ENCODE measurements around the gene C1orf53.

The C1orf53 gene

GRCh38 chr1:197917805-197918651, 15.6 kb downstream of the C1orf53 start:
- Histone ChIP-seq H3K4me3 (ENCODE audit: low read length) (peak overlapping the region; percentile 69), H2AFZ (ENCODE audit: low read length) (peak overlapping the region; percentile 72), H4K20me1 (ENCODE audit: insufficient read depth, low read length) (no peaks in the 10 kb centered on the region), H3F3A (ENCODE audit: insufficient read depth, low read length) (no peaks in the 10 kb centered on the region), H3K9ac (ENCODE audit: low read length) (no peak overlapping the region; the same call in 1 of the 2 replicates), H3K27ac (ENCODE audit: low read length) (no peak overlapping the region), H3K27me3 (replicated peaks; ENCODE audit: insufficient read depth, low read length) (peaks cover 69% of the 10 kb centered on the region), H3K4me1 (ENCODE audit: low read length) (no peaks in the 10 kb centered on the region), H3K79me2 (ENCODE audit: low read length) (no peaks in the 10 kb centered on the region), H3K36me3 (replicated peaks; ENCODE audit: insufficient read depth, low read length) (no peaks in the 10 kb centered on the region), H3K9me2 (replicated peaks; ENCODE audit: insufficient read depth, low read length) (no peaks in the 10 kb centered on the region), H3K4me2 (ENCODE audit: low read depth, low read length) (peak overlapping the region; percentile 93), H3K9me3 (replicated peaks; ENCODE audit: insufficient read depth, low read length) (no peaks in the 10 kb centered on the region)
- peak; percentile 23 for DNase-seq
- TF ChIP-seq EZH2phosphoT487 (IDR thresholded peaks at IDR 0.05; ENCODE audit: low read length) = no peak
- TF ChIP-seq EZH2 (optimal IDR thresholded peaks at IDR 0.05; ENCODE audit: low read depth, low read length) = peak; percentile 64

GRCh38 chr1:197918807-197919345, 16.4 kb downstream of the C1orf53 start:
- Histone ChIP-seq H3K4me1 (ENCODE audit: low read length) (no peaks in the 10 kb centered on the region), H3K27ac (ENCODE audit: low read length) (no peak overlapping the region), H3K4me2 (ENCODE audit: low read depth, low read length) (peak overlapping the region; percentile 35; the same call in 1 of the 2 replicates), H3K4me3 (ENCODE audit: low read length) (peak overlapping the region; percentile 69; the same call in 1 of the 2 replicates), H3F3A (ENCODE audit: insufficient read depth, low read length) (no peaks in the 10 kb centered on the region), H3K27me3 (replicated peaks; ENCODE audit: insufficient read depth, low read length) (peaks cover 61% of the 10 kb centered on the region), H3K9ac (ENCODE audit: low read length) (no peak overlapping the region), H3K9me3 (replicated peaks; ENCODE audit: insufficient read depth, low read length) (no peaks in the 10 kb centered on the region), H3K9me2 (replicated peaks; ENCODE audit: insufficient read depth, low read length) (no peaks in the 10 kb centered on the region), H3K36me3 (replicated peaks; ENCODE audit: insufficient read depth, low read length) (no peaks in the 10 kb centered on the region), H4K20me1 (ENCODE audit: insufficient read depth, low read length) (no peaks in the 10 kb centered on the region), H3K79me2 (ENCODE audit: low read length) (no peaks in the 10 kb centered on the region), H2AFZ (ENCODE audit: low read length) (no peak overlapping the region)
- DNase-seq = no peak
- TF ChIP-seq CTCF (IDR thresholded peaks at IDR 0.05; ENCODE audit: low read length) = no peak
- TF ChIP-seq EZH2 (optimal IDR thresholded peaks at IDR 0.05; ENCODE audit: low read depth, low read length) = no peak
- TF ChIP-seq EZH2phosphoT487 (IDR thresholded peaks at IDR 0.05; ENCODE audit: low read length) = no peak

GRCh38 chr1:197919346-197920066, 17.1 kb downstream of the C1orf53 start:
- Histone ChIP-seq H2AFZ (ENCODE audit: low read length) (no peak overlapping the region), H3K27ac (ENCODE audit: low read length) (no peak overlapping the region), H3K79me2 (ENCODE audit: low read length) (no peaks in the 10 kb centered on the region), H3K9me2 (replicated peaks; ENCODE audit: insufficient read depth, low read length) (no peaks in the 10 kb centered on the region), H3K4me2 (ENCODE audit: low read depth, low read length) (peak overlapping the region; percentile 35; the same call in 1 of the 2 replicates), H3K4me1 (ENCODE audit: low read length) (no peaks in the 10 kb centered on the region), H3K4me3 (ENCODE audit: low read length) (no peak overlapping the region; the same call in 1 of the 2 replicates), H4K20me1 (ENCODE audit: insufficient read depth, low read length) (no peaks in the 10 kb centered on the region), H3K27me3 (replicated peaks; ENCODE audit: insufficient read depth, low read length) (peaks cover 55% of the 10 kb centered on the region), H3K9me3 (replicated peaks; ENCODE audit: insufficient read depth, low read length) (no peaks in the 10 kb centered on the region), H3K9ac (ENCODE audit: low read length) (no peak overlapping the region), H3K36me3 (replicated peaks; ENCODE audit: insufficient read depth, low read length) (no peaks in the 10 kb centered on the region), H3F3A (ENCODE audit: insufficient read depth, low read length) (no peaks in the 10 kb centered on the region)
- TF ChIP-seq EZH2phosphoT487 (IDR thresholded peaks at IDR 0.05; ENCODE audit: low read length) = no peak
- TF ChIP-seq CTCF (IDR thresholded peaks at IDR 0.05; ENCODE audit: low read length) = no peak
- TF ChIP-seq EZH2 (optimal IDR thresholded peaks at IDR 0.05; ENCODE audit: low read depth, low read length) = no peak
- DNase-seq = no peak

Measured in MM.1S (cell line).